LNCaP clone FGC (cell line): Measurements from ENCODE around the gene UGT8.

Experiments
- DNase-seq: peaks from one replicate; pipeline ENCODE4 v3.0.0-alpha.2; 2011; ENCODE audit warnings: low read depth
- H3K4me3 ChIP-seq: 2 replicates; pipeline ENCODE4 v1.5.1; 2011; ENCODE audit warnings: mild to moderate bottlenecking, low read depth, low read length, control low read depth
- TF ChIP-seq, protein P1 (sequence below): IDR thresholded peaks from 2 replicates; pipeline ENCODE4 v1.5.1; 2012; ENCODE audit warnings: mild to moderate bottlenecking; ENCODE audit not compliant: control insufficient read depth, insufficient read depth; ENCODE audit errors: extremely low read depth

The UGT8 gene, protein sequence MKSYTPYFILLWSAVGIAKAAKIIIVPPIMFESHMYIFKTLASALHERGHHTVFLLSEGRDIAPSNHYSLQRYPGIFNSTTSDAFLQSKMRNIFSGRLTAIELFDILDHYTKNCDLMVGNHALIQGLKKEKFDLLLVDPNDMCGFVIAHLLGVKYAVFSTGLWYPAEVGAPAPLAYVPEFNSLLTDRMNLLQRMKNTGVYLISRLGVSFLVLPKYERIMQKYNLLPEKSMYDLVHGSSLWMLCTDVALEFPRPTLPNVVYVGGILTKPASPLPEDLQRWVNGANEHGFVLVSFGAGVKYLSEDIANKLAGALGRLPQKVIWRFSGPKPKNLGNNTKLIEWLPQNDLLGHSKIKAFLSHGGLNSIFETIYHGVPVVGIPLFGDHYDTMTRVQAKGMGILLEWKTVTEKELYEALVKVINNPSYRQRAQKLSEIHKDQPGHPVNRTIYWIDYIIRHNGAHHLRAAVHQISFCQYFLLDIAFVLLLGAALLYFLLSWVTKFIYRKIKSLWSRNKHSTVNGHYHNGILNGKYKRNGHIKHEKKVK

DNA sequence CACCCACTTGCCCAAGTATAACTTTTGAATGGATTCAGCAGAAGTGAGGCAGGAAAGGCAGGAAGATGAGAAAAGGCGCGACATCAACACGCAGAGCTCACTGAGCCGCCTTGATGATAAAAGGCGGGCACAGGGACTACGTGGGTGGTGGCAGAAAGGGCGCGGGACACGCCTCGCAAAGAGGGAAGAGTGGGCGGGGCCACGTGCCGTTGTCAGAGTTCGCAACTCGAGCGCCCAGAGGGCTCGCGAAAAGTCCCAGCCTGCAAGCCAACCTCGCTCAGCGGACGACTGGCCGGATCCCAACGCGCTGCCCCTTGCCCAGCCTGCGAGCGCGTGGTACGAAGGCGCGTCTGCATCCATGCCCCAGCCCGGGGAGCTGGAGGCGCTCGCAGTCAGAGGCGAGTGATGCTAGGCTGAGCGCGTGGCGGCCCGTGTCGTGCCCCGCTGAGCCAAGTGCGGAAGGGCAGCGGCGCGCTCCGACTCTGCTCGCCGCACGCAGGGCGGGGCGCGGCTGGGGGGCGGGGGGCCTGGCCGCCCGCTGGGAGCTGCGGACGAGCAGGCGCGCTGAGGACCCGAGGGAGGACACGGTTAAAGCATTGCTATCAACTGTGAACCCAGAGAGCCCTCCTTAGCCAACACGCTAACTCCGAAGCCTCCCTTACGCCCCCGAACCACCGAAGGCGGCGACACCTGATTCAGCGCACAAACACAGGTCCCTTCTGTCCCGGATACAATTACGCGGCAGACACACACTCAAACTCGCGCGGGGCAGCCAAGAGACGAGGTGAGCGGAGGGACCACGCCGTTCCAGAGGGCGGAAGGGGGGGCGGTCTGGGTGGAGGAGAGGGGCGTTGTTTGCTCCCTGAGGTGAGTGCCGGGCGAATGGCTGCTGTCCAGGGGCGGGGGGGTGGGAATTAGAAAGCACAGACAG, at the start of gene UGT8:
Gene UGT8 (plus strand): TSS at position 617 of the 931 bp plus-strand sequence. CDS start 24,074 bp downstream, outside the sequence.
- TF ChIP-seq, protein P1, sequence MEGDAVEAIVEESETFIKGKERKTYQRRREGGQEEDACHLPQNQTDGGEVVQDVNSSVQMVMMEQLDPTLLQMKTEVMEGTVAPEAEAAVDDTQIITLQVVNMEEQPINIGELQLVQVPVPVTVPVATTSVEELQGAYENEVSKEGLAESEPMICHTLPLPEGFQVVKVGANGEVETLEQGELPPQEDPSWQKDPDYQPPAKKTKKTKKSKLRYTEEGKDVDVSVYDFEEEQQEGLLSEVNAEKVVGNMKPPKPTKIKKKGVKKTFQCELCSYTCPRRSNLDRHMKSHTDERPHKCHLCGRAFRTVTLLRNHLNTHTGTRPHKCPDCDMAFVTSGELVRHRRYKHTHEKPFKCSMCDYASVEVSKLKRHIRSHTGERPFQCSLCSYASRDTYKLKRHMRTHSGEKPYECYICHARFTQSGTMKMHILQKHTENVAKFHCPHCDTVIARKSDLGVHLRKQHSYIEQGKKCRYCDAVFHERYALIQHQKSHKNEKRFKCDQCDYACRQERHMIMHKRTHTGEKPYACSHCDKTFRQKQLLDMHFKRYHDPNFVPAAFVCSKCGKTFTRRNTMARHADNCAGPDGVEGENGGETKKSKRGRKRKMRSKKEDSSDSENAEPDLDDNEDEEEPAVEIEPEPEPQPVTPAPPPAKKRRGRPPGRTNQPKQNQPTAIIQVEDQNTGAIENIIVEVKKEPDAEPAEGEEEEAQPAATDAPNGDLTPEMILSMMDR: no peak
- peak within 1 kb of the TSS; percentile 45 for H3K4me3 ChIP-seq
- DNase-seq: no peak

DNA sequence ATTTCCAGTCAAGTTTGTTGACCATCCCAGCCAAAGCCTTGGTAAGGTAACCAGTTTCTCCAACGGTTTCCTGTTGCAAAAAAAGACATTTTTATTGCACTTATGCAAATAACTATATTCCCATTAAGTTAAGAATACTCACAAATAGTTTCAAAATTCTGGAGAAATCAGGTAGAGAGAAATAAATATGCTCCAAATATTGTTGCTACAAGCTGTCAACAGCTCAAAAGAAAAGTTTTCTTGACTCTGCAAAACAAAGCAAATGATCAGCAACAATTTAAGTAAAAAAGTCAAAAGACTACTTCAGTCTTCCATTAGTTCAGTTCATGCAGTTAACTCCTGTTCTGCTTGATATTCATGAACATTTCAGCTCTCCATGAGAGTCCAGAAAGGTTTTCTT, 49.0 kb upstream of the UGT8 start:
- no peak overlapping the region for H3K4me3 ChIP-seq
- TF ChIP-seq, protein P1: no peak
- DNase-seq: no peak

DNA sequence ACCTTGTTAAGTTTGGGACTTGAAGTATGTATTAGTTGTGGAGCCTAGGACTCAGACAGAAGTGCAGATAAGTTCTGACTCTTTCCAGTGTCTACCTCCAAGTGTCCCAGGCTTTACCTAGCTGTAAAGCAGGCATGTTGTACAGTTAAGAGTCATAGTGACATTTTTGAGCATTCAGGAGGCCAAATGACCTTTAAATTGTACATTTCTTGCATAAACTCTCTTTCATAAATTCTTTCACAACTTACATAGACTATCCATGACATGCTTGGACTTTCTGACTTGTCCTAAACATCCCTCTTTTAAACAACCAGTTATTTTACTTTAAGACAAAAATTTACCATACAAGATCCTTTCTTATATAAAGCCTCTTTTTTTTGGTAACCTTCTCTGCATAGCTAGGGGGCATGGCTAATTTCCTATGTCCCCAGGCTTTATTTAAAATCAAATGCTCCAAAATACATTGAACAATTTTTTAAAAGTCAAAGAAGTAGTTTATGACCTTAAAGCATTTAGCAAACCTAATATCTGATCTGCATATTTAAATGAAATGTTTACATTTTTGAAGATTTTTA, 40.1 kb upstream of the UGT8 start:
- no peak overlapping the region for H3K4me3 ChIP-seq
- no peak for DNase-seq
- TF ChIP-seq, protein P1: no peak

DNA sequence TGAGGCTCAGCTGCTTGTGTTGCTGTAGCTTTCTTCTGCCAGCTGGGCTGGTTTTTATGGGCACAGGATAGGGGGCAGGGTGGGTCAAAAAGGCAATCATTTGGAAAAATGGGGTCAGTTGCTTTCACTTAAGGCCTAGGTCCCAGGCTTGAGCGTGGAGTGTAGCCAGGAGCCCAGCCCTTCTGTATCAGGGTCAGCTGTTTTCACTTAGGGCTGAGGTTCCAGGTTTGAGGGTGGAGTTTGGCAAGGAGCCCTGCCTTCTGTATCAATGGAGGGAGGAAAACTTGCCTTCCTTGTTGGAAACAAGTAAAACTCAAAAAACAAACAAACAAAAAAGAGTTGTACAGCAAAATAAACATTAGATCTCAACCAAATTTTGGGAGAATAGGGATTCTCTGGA, 37.0 kb upstream of the UGT8 start:
- H3K4me3 ChIP-seq: no peak overlapping the region
- TF ChIP-seq, protein P1: no peak
- no peak for DNase-seq

DNA sequence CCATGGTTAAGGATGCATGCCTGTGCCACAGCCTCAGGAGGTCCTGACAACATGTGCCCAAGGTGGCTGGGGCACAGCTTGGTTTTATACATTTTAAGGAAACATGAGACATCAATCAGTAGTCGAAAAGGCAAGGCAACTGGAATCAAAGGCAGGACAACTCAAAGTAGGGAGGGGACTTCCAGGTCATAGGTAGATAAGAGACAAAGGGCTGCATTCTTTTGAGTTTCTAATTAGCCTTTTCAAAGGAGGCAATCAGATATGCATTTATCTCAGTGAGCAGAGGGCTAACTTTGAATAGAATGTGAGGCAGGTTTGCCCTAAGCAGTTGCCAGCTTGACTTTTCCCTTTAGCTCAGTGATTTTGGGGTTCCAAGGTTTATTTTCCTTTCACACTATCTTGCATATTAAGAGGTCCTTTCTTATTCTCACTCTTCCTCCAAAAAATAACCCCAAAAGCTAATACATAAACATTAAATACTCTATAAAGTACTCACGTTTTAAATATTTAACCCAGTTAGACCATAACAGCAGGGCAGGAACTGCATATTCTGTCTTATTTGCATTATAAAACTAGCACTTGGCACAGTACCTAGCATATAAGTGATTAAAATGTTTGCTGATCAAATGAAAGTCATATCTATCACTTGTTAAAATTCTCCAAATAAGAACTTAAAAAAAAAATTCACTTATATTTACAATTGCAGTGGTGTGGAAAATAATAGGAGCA, 36.3 kb upstream of the UGT8 start:
- no peak overlapping the region for H3K4me3 ChIP-seq
- TF ChIP-seq, protein P1: no peak
- DNase-seq: peak; percentile 93
